ENCODE data around the gene PPP1CC. TPM values are rescaled to one million over a fixed set of nuclear protein-coding genes. Genes with fewer than 3 reads are reported as not detected.

PPP1CC gene
- total and polyA plus RNA-seq, 9 donors: 94.4 to 158 (median 126) TPM

DNA sequence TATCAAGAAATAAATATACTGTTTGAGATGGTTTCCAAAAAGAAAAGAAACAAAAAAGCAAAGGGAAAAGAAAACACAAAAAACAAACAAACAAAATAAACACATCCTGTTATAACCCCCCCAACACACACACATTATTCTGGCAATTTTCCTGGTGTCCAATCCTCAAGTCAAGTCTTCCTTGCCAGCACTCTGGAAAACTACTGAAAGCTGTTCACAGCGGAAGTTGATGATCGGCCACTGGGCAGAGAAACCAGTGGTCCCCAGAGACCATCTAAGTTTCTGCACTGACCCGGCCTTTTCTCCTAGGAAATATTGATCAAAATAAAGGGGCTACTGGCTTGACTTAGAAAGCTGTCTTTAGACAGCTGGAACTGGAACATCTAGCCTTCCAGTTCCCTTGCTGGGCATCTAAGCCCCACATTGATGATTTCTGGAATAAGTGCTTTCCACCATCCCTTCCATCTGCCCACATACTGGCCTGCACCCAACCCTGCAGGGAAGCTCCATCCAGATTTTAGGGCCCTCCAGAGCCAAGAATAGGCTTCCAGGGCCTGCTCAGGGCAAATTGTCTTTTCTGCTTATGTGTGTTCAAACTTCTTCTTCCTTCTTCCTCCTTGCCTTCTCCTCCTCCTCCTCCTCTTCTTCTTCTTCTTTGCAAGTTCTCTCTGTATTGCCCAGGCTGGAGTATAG, 11.6 kb upstream of the PPP1CC start:
- Histone ChIP-seq H3K27me3 (no peaks in the 10 kb centered on the region), H3K9me3 (no peaks in the 10 kb centered on the region), H3K27ac (no peak overlapping the region), H3K36me3 (no peaks in the 10 kb centered on the region), H3K4me1 (ENCODE audit: insufficient read depth) (no peaks in the 10 kb centered on the region), H3K4me3 (no peak overlapping the region)
- DNase-seq: no peak
- WGBS, 3 donors: 62 to 73% (median 68%) methylated on average over 3 of the region's 3 CpGs
- TF ChIP-seq, protein P1, sequence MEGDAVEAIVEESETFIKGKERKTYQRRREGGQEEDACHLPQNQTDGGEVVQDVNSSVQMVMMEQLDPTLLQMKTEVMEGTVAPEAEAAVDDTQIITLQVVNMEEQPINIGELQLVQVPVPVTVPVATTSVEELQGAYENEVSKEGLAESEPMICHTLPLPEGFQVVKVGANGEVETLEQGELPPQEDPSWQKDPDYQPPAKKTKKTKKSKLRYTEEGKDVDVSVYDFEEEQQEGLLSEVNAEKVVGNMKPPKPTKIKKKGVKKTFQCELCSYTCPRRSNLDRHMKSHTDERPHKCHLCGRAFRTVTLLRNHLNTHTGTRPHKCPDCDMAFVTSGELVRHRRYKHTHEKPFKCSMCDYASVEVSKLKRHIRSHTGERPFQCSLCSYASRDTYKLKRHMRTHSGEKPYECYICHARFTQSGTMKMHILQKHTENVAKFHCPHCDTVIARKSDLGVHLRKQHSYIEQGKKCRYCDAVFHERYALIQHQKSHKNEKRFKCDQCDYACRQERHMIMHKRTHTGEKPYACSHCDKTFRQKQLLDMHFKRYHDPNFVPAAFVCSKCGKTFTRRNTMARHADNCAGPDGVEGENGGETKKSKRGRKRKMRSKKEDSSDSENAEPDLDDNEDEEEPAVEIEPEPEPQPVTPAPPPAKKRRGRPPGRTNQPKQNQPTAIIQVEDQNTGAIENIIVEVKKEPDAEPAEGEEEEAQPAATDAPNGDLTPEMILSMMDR (IDR thresholded peaks at IDR 0.05): no peak
- TF ChIP-seq POLR2A (IDR thresholded peaks at IDR 0.05) (no peak), EP300 (IDR thresholded peaks at IDR 0.05) (no peak)
- intact Hi-C loops (cut with DNase I): no loop called here

DNA sequence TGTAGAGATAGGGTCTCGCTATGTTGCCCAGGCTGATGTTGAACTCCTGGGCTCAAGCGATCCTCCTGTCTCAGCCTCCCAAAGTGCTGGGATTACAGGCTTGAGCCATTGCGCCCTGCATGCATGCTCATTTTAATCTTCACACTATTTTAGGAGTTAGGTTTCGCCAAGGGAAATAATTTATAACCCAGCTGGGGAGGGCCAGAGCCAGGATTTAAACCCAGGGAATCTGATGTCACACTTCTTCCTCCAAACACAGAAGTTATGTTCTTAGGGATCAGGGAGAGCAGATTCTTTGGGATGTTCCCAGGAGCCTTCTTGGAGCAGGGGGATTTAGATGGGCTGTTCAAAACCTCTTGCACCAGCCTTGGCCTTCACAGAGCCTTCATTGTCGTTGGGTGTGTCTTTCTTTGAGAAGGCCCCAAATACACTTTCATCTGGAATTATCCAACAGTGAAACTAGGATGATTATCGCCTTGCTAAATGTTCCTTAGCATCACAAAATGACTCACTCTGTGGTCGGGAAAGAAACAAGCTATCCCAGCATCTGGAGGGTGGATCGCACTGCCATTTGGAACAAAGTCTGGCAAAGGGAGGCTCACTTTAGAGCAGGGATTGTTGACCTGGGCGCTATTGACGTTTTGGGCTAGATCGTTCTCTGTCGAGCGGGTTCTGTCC, 8.2 kb upstream of the PPP1CC start:
- intact Hi-C loops (cut with DNase I): no loop called here
- Histone ChIP-seq H3K36me3 (no peaks in the 10 kb centered on the region), H3K27ac (no peak overlapping the region), H3K4me1 (ENCODE audit: insufficient read depth) (no peaks in the 10 kb centered on the region), H3K27me3 (no peaks in the 10 kb centered on the region), H3K9me3 (no peaks in the 10 kb centered on the region), H3K4me3 (no peak overlapping the region)
- 82 to 91% (median 88%) methylated on average over 13 of the region's 13 CpGs for WGBS, 3 donors
- TF ChIP-seq, protein P1 (IDR thresholded peaks at IDR 0.05): no peak
- TF ChIP-seq EP300 (IDR thresholded peaks at IDR 0.05) (no peak), POLR2A (IDR thresholded peaks at IDR 0.05) (no peak)
- no peak for DNase-seq

DNA sequence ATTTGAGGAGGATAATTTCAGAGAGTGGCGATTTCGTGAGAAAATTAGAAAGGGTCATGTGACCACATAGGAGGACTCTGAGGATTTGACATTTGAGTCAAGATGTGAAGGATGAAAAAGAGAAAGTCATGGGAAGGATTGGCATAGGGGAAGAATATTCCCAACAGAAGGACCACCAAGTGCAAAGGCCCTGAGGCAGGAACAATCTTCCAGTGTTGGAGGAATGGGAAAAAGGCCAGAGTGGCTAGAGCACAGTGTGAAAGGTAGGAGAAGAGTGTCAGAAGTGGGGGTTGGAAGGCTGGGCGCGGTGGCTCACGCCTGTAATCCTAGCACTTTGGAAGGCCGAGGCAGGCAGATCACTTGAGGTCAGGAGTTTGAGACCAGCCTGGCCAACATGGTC, 3.9 kb upstream of the PPP1CC start:
- whole genome bisulfite sequencing, 3 donors: 93 to 96% (median 94%) methylated on average over 6 of the region's 6 CpGs
- intact Hi-C loops (cut with DNase I): no loop called here

DNA sequence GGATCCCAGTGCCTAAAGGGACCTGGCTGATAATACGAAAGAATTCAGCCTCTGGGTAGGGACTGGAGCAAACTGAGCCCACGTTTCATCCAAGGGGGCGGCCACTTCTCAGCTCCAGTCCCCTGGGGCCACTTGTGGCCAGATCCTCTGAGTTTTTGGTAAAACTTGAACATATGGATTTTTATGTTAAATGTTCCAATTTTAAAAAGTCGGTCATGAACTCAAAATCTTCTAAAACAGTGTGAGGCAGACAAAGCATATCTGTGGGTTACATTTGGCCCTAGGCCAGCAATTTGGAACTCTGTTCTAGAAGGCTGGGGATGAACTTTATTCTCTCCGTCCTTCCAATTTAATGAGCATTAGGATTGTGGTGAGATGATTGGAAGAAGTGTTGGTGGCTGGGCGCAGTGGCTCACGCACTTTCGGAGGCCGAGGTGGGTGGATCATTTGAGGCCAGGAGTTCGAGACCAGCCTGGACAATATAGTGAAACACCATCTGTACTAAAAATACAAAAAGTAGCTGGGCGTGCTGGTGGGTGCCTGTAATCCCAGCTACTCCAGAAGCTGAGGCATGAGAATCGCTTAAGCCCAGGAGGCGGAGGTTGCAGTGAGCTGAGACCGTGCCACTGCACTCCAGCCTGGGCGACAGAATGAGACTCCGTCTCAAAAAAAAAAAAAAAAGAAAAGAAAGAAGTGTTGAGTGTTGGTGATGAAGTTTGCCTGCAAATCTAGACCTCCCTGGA, 3.0 kb upstream of the PPP1CC start:
- Histone ChIP-seq H3K4me3 (no peak overlapping the region), H3K36me3 (no peaks in the 10 kb centered on the region), H3K27me3 (no peaks in the 10 kb centered on the region), H3K4me1 (ENCODE audit: insufficient read depth) (peaks cover 5% of the 10 kb centered on the region), H3K27ac (no peak overlapping the region), H3K9me3 (no peaks in the 10 kb centered on the region)
- DNase-seq: no peak
- no peak for TF ChIP-seq EP300 (IDR thresholded peaks at IDR 0.05)
- TF ChIP-seq, protein P1 (IDR thresholded peaks at IDR 0.05): no peak
- TF ChIP-seq POLR2A (IDR thresholded peaks at IDR 0.05): no peak
- intact Hi-C loops (cut with DNase I): no loop called here
- WGBS, 3 donors: 81 to 84% (median 83%) methylated on average over 16 of the region's 16 CpGs

More for the DNA sequence above, 3.9 kb upstream of the PPP1CC start:
- Histone ChIP-seq H3K9me3 (no peaks in the 10 kb centered on the region), H3K4me1 (ENCODE audit: insufficient read depth) (peaks cover 5% of the 10 kb centered on the region), H3K4me3 (no peak overlapping the region), H3K27me3 (no peaks in the 10 kb centered on the region), H3K36me3 (no peaks in the 10 kb centered on the region), H3K27ac (no peak overlapping the region)
- no peak for DNase-seq
- TF ChIP-seq EP300 (IDR thresholded peaks at IDR 0.05) (no peak), POLR2A (IDR thresholded peaks at IDR 0.05) (no peak)
- TF ChIP-seq, protein P1 (IDR thresholded peaks at IDR 0.05): no peak

Data from ovary (tissue), 9 donors.